ENCODE results near the gene GRM7. TPM values are rescaled to one million over a fixed set of nuclear protein-coding genes. Genes with fewer than 3 reads are reported as not detected.
A peak's percentile ranks its signal among the peaks of the same experiment; 100 is the strongest.

The GRM7 gene
- total and polyA plus RNA-seq, 10 donors, result 0.02 to 0.20 (median 0.14) TPM; not detected in 7

DNA sequence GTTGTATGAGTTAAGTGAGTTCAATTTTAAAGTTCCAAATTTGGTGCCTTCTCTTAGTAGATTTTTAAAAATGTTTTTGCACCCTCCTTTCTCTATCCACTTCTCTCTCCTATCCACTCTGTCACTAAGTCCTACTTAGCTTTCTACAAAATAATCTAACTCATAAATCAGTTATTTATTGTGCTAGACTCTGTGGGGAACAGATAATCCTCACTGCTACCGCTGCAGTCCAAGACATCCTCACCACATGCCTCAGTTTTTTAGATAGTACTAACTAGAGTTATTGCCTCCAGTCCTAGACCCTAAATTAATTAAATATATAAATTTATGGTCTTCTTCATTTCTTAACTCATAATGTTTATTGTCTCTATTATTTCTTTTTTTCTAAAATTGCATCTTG lies 576.3 kb downstream of the GRM7 start:
- H3K36me3 ChIP-seq, result no peaks in the 10 kb centered on the region
- 77 to 94% (median 82%) methylated on average over 1 of the region's 1 CpG for WGBS, 5 donors
- H3K4me1 ChIP-seq, result no peaks in the 10 kb centered on the region
- no peak for TF ChIP-seq POLR2A (IDR thresholded peaks at IDR 0.05)
- TF ChIP-seq POLR2AphosphoS5 (IDR thresholded peaks at IDR 0.05), result no peak
- no peak for TF ChIP-seq CTCF (IDR thresholded peaks at IDR 0.05 in 8 of 11, conservative IDR thresholded peaks at IDR 0.05 in 3 of 11)
- intact Hi-C loops (cut with DNase I; ENCODE audit: low total_unique reads), result no loop called here
- peaks cover 0 to 23% (median 21%) of the 10 kb centered on the region in 8 donors for H3K9me3 ChIP-seq
- no peak overlapping the region for H3K27ac ChIP-seq
- no peaks in the 10 kb centered on the region for H3K27me3 ChIP-seq (replicated peaks in 1 of 7)
- no peak overlapping the region for H3K4me3 ChIP-seq
- DNase-seq, result no peak

- 66 to 86% (median 80%) methylated on average over 4 of the region's 4 CpGs for WGBS, 5 donors
- no peak overlapping the region for H3K27ac ChIP-seq
- intact Hi-C loops (cut with DNase I; ENCODE audit: low total_unique reads), result no loop called here
- peaks cover 0 to 8% (median 4%) of the 10 kb centered on the region in 8 donors for H3K9me3 ChIP-seq
- no peaks in the 10 kb centered on the region for H3K36me3 ChIP-seq
- H3K27me3 ChIP-seq (replicated peaks in 1 of 7), result no peaks in the 10 kb centered on the region
- H3K4me3 ChIP-seq, result no peak overlapping the region
- no peaks in the 10 kb centered on the region for H3K4me1 ChIP-seq
- DNase-seq, result no peak
- TF ChIP-seq POLR2A (IDR thresholded peaks at IDR 0.05), result no peak
- TF ChIP-seq CTCF (IDR thresholded peaks at IDR 0.05 in 8 of 11, conservative IDR thresholded peaks at IDR 0.05 in 3 of 11), result no peak
- TF ChIP-seq POLR2AphosphoS5 (IDR thresholded peaks at IDR 0.05), result no peak
These were observed 578.3 kb downstream of the GRM7 start for GRCh38 chr3:7439101-7439680.

DNA sequence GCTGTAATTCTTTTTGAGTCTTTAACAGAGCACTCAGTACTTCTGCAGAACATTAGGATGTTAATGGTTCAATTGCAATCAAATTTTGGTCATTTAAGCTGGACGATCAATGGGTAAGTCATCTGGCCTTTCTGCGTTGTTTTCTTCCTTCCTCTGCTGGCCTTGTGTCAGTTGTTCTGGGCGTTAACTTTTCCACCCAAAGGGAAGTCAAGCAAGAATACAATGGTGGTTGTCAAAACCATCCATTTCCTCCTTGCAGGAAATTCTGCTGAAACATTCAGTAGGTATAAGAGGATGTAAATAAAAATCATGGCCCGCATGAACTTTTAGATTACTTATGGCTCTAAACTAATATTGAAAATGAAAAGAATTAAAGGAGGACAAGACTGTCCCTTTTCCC lies 584.0 kb downstream of the GRM7 start:
- Histone ChIP-seq H3K27ac (peak overlapping the region in 2 of 8 donors; percentile 17 to 47), H3K36me3 (no peaks in the 10 kb centered on the region), H3K9me3 (peaks cover 0 to 4% (median 0%) of the 10 kb centered on the region in 8 donors), H3K4me1 (peaks cover 0 to 3% (median 0%) of the 10 kb centered on the region in 6 donors), H3K4me3 (no peak overlapping the region), H3K27me3 (replicated peaks in 1 of 7) (no peaks in the 10 kb centered on the region)
- intact Hi-C loops (cut with DNase I; ENCODE audit: low total_unique reads), result no loop called here
- no peak for TF ChIP-seq POLR2AphosphoS5 (IDR thresholded peaks at IDR 0.05)
- no peak for TF ChIP-seq POLR2A (IDR thresholded peaks at IDR 0.05)
- TF ChIP-seq CTCF (IDR thresholded peaks at IDR 0.05 in 8 of 11, conservative IDR thresholded peaks at IDR 0.05 in 3 of 11), result no peak
- no peak for DNase-seq
- WGBS, 5 donors, result 33 to 43% (median 35%) methylated on average over 4 of the region's 4 CpGs

DNA sequence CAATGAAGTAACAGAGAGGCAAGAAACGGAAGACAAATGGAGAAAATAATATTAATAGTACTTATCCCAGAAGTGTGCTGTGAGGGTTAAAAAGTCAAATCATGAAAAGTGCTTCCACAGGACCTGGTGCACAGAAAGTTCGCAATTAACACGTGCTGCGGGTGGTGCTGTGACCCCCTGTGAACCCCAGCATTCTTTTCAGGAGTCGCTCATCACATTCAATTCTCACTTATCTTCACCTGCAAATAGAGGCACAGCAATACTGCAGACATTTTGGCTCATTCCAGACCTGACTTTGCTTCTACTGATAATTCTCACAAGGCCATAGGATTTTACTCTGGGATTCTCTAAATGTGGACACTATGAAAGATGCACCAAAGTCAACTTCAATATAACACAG lies 584.4 kb downstream of the GRM7 start:
- peaks cover 0 to 6% (median 0%) of the 10 kb centered on the region in 6 donors for H3K4me1 ChIP-seq
- 63 to 81% (median 71%) methylated on average over 5 of the region's 5 CpGs for WGBS, 5 donors
- peaks cover 0 to 4% (median 0%) of the 10 kb centered on the region in 8 donors for H3K9me3 ChIP-seq
- intact Hi-C loops (cut with DNase I; ENCODE audit: low total_unique reads), result no loop called here
- peak overlapping the region in 2 of 8 donors; percentile 17 to 47 for H3K27ac ChIP-seq
- DNase-seq, result no peak
- TF ChIP-seq POLR2A (IDR thresholded peaks at IDR 0.05), result no peak
- TF ChIP-seq POLR2AphosphoS5 (IDR thresholded peaks at IDR 0.05), result no peak
- no peak overlapping the region for H3K4me3 ChIP-seq
- no peaks in the 10 kb centered on the region for H3K27me3 ChIP-seq (replicated peaks in 1 of 7)
- no peaks in the 10 kb centered on the region for H3K36me3 ChIP-seq
